Inflammatory macrophage (primary cell): ENCODE measurements around the gene CREB3L2.
"Not testable (repeated sequence)": the region's sequence is repeated elsewhere in the genome, so short reads cannot be mapped to it uniquely, and the experiment has no call there.

Source experiments
- DNase-seq, 2 donors: peaks; one replicate each; pipeline ENCODE4 v3.0.0-alpha.2; 2020 to 2022

CREB3L2 gene

DNA sequence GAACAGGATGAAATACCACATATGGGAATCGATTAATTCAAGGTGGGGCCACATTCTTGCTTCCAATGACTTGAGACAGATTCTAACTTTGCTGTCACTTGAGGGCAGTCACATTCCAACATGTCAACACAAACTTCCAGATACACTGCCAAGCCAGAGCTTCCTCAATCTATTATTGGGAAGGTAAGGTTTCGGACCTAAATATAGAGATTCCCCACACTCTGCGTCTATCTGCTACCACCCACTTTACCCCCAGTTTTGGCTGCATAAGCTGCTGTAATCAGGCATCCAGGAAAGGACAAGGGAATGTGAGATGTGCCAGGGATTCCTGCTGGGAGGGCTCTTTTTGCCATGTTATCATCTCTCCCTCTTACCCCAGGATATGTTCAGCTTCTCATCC, 134.6 kb downstream of the CREB3L2 start:
- no peak for DNase-seq

- no peak for DNase-seq
These were observed 136.1 kb downstream of the CREB3L2 start for GRCh38 chr7:137865764-137866163.

DNA sequence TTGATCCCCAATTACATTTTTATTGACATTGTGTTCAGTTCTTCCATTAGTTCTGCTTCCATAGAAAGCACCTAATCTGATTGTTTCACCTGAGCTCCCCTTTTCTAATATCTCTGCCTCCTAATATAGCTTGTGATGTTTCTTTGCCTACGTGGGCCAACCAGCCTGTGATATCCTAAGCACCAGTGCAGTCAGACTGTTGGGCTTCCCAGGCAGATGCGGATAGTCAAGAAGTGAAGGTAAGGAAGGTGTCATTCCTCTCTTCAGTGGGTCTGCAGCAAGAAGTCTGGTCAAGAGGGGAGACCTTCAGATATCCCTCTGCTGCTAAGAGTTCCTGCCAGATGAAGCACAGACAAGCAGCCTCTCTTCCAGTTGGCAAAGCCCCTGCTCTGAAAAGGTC, 138.9 kb downstream of the CREB3L2 start:
- DNase-seq: no peak

DNA sequence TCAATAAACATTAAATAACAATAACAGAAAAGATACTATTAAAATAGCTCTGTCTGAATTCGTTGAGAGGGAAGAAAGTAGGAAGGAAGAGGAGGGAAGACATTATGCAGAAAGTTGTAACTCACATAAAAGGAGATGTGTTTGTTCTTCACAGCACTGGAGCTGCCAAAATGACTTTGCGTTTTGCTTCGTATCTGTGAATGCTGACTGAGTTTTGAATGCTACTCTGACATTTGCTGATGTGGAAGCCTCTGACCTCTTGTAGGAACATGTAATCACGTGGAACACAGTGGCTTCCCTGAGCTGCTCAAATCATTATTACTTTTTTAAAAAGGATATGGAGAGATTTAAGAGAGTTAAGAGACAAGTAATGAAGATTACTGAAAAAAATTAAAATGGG, 139.5 kb downstream of the CREB3L2 start:
- no peak for DNase-seq

- DNase-seq: no peak
These were observed 141.3 kb downstream of the CREB3L2 start for GRCh38 chr7:137860542-137860941.

DNA sequence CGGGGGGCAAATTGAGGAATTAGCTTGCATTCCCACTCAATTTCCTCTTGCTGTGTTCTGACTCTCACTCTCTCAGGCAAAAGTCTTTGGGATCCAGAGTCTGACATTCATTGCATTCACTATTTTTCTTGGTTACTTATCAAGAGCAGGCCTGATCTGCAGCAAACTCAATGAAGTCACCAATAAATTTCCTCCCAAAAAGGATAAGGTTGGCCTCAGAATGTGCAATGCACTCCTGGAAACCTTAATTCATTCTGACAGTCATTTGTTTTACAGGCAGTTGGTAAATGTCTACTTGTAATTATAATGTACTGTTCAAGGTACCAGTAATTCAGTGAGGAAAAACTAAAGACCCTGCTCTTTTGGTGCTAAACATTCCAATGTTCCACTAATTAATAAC, 148.8 kb downstream of the CREB3L2 start:
- DNase-seq: no peak

- no peak for DNase-seq
These were observed 149.8 kb downstream of the CREB3L2 start for GRCh38 chr7:137852108-137852507.

- peak; percentile 10 to 20 for DNase-seq
These were observed 150.6 kb downstream of the CREB3L2 start for GRCh38 chr7:137850972-137851945.

- no peak for DNase-seq
These were observed 151.3 kb downstream of the CREB3L2 start for GRCh38 chr7:137850571-137850970.

GRCh38 chr7:137848095-137848494, 153.8 kb downstream of the CREB3L2 start:
- no peak for DNase-seq

DNA sequence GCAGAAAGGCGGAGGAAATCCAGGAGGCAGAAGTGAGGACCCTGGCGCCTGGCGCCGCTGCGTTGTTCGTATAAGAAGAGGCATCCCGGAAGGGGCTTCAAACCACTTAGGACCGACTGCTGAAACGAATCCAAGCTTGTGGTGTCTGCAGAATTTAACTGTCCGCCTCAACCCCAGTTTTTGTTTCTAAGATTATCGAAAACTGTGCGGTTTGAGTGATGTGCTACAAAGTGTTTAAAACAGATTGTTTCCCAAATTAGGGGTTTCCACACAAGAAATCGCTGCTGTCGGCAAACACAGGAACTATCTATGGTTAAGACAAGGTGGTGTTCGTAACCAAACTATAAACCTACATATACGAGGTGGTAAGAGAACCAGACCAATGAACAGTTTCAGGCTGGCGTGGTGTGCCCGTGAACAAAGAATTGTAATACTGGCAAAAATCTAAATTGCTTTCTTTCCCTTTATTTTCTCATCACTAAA, 154.3 kb downstream of the CREB3L2 start:
- no peak for DNase-seq

DNA sequence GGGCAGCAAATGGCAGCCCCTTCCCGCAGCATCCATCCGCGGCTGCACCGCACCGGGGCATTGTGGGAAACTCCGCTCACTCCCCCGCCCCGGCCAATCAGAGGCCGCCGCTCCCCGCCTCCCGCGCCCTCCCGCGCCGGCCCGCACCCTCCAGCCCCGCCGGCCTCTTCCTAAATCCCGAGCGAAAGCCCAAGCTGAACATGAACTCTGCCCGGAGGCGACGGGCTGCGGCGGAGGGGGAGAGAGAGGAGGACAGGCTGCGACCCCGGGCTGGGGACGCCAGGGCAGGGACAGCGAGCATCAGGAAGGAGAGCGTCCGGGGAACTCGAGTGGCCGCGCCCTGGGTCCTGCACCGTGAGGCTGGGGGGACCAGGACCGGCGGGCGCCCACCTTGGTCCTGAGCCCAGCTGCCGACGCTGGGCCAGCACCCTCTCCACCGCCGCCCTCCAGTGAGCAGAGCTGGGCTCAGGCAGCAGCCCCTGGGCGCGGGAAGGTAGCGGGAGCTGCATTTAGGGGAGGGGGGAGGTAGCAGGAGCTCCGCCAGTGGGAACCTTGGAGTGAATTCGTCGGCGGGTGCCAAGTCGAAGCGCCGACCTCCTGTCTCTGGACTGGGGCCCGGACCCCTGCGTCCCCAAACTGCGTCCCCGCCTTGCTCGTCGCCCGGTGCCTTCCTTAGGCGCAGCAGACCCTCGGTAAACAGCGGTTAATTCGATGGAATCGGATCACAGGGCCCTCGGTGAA, 154.9 kb downstream of the CREB3L2 start, which contains the start of gene DGKI:
Gene DGKI (minus strand): TSS at position 148 of the 741 bp plus-strand sequence.
- DNase-seq: no peak

DNA sequence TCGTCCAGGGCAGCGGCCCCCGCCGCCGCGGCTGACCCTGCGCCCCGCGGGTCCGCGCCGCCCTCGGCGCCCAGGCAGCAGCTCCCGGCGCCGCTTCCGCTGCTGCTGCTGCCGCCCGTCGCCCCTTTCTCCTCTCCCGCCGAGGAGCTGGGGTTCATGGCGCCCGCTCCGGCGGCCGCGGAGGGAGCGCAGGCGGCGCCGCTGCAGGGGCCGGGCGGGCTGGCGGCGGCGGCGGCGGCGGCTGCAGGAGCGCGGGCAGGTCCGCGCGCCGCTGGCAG, 155.4 kb downstream of the CREB3L2 start:
- DNase-seq: no peak

GRCh38 chr7:137844677-137845425, 157.0 kb downstream of the CREB3L2 start:
- no peak for DNase-seq

- no peak for DNase-seq
These were observed 161.7 kb downstream of the CREB3L2 start for GRCh38 chr7:137839903-137840779.

DNA sequence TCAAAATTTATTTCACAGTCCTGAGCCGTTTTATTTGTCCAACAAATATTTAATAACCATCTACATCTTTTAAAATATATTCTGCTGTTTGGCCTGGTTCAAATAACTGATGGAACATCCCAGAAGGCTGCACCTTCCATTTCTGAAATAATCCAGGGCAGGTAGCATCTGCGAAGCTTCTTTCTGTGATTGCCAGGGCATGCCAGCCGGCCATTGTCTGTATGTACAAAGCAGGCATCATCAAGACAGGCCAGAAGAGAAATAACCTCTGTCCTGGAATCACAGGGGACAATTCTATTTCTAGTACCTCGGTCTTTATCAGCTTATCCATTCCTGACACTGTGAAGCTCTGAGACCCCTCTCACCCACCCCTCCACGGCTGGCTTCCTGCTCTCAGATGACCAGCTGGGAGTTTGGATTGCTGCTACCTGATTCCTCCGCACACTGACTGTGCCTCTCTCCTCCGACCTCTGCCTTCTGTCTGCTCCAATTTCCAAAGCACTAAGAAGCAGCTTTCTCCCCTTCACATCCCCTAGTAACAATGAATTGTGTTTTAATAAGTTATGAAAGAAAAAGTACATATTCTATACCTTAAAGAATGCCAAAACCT, 163.1 kb downstream of the CREB3L2 start:
- DNase-seq: no peak

- no peak for DNase-seq
These were observed 165.3 kb downstream of the CREB3L2 start for GRCh38 chr7:137836541-137836940.

- no peak for DNase-seq
These were observed 165.8 kb downstream of the CREB3L2 start for GRCh38 chr7:137836113-137836509.

GRCh38 chr7:137835486-137836112, 166.3 kb downstream of the CREB3L2 start:
- no peak for DNase-seq

GRCh38 chr7:137834552-137834951, 167.3 kb downstream of the CREB3L2 start:
- no peak for DNase-seq

DNA sequence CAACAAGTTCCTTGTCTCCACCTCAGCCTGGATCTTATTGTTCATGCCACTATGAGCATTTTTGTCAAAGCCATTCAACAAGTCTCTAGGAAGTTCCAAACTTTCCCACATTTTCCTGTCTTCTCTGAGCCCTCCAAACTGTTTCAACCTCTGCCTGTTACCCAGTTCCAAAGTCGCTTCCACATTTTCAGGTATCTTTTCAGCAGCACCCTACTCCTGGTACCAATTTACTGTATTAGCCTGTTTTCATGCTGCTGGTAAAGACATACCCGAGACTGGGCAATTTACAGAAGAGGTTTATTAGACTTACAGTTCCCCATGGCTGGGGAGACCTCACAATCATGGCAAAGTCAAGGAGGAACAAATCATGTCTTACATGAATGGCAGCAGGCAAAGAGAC, 168.9 kb downstream of the CREB3L2 start:
- not testable (repeated sequence) for DNase-seq
